ENCODE measurements around the gene ZNF841. TPM values are rescaled to one million over a fixed set of nuclear protein-coding genes. Genes with fewer than 3 reads are reported as not detected.
A peak's percentile ranks its signal among the peaks of the same experiment; 100 is the strongest.

Gene ZNF841
- total RNA-seq, 1 experiment from 2014 or later, result 23.3 TPM

GRCh38 chr19:52048555-52049501 is 46.7 kb downstream of the ZNF841 start, which contains the start of gene ZNF432:
TSS of gene ZNF432 (minus strand) at chr19:52048838. CDS start at chr19:52046868, 1,970 bp downstream.
- Histone ChIP-seq H3K79me1 (ENCODE audit: insufficient read depth, low read depth, low read length, poor library complexity, severe bottlenecking) (no peaks in the 10 kb centered on the region), H2AFZ (ENCODE audit: low read length) (peak within 1 kb of the TSS; percentile 99), H3K14ac (ENCODE audit: insufficient read depth, low read length) (peak within 1 kb of the TSS; percentile 93; the same call in 1 of the 2 replicates), H3K18ac (ENCODE audit: insufficient read length, low read depth, low read length) (peak within 1 kb of the TSS; percentile 88), H4K91ac (ENCODE audit: insufficient read length, low read depth, low read length) (no peak within 1 kb of the TSS), H2BK120ac (ENCODE audit: low read depth, low read length, poor library complexity, severe bottlenecking) (no peak within 1 kb of the TSS), H2BK5ac (ENCODE audit: insufficient read length, low read length) (no peak within 1 kb of the TSS), H3K27ac (ENCODE audit: insufficient read length, low read depth, low read length) (peak within 1 kb of the TSS; percentile 8), H3K27me3 (ENCODE audit: insufficient read depth, low read length) (no peaks in the 10 kb centered on the region), H2BK20ac (ENCODE audit: low read depth, low read length, poor library complexity, severe bottlenecking) (no peak within 1 kb of the TSS), H3K23me2 (ENCODE audit: insufficient read length, low read depth, low read length, poor library complexity, severe bottlenecking) (peaks cover 5% of the 10 kb centered on the region), H3K4me2 (ENCODE audit: insufficient read depth, insufficient read length, low read length) (peak within 1 kb of the TSS; percentile 80), H4K5ac (ENCODE audit: insufficient read length, low read depth, low read length) (no peak within 1 kb of the TSS), H3K56ac (ENCODE audit: insufficient read length, low read depth, low read length) (no peak within 1 kb of the TSS), H3K4me1 (ENCODE audit: insufficient read depth, low read length) (no peaks in the 10 kb centered on the region), H2BK12ac (ENCODE audit: insufficient read length, low read depth, low read length) (no peak within 1 kb of the TSS), H4K20me1 (ENCODE audit: control insufficient read depth, insufficient read depth, insufficient read length) (no peaks in the 10 kb centered on the region), H3K4ac (ENCODE audit: low read depth, low read length) (no peak within 1 kb of the TSS; the same call in 1 of the 2 replicates), H3K23ac (ENCODE audit: insufficient read length, low read depth, low read length) (no peak within 1 kb of the TSS), H3K9me3 (ENCODE audit: control insufficient read depth, low read depth, low read length) (no peaks in the 10 kb centered on the region), H3K9ac (ENCODE audit: extremely low read depth, insufficient read length, low read length) (peak within 1 kb of the TSS; percentile 96), H2BK15ac (ENCODE audit: low read depth, low read length) (no peak within 1 kb of the TSS), H3K79me2 (ENCODE audit: insufficient read depth, low read length) (no peaks in the 10 kb centered on the region), H4K8ac (replicated peaks; ENCODE audit: insufficient read length, low read depth, low read length) (no peak within 1 kb of the TSS), H3T11ph (ENCODE audit: low read length) (no peak within 1 kb of the TSS), H2AK5ac (ENCODE audit: insufficient read length, low read length) (no peak within 1 kb of the TSS)
- DNase-seq, result peak; percentile 97
- Mint-ChIP-seq H3K9me3 (peaks cover 23 to 38% of the 10 kb centered on the region in 2 experiments), H3K27me3 (ENCODE audit: low read depth) (no peaks in the 10 kb centered on the region; the same call in 1 of the 2 replicates), H3K4me1 (peaks cover 9 to 12% of the 10 kb centered on the region in 2 experiments; a peak in 3 of 4 replicates), H3K27ac (peak within 1 kb of the TSS; percentile 99 to 100 (median 100)), H3K4me3 (peak within 1 kb of the TSS; percentile 94), H3K36me3 (ENCODE audit: insufficient read depth in 1 of 3, low read depth in 3 of 3) (peaks cover 20 to 47% (median 38%) of the 10 kb centered on the region in 3 experiments)
- TF ChIP-seq CTCF (conservative IDR thresholded peaks at IDR 0.05), result no peak
- no CpG with 5 or more reads among the region's 60 CpGs for WGBS (ENCODE audit: extremely low coverage, insufficient read length, low lambda C conversion rate)

All from H9 (cell line).